Measurements from ENCODE around the gene DPYD.
"Not testable (repeated sequence)": the region's sequence is repeated elsewhere in the genome, so short reads cannot be mapped to it uniquely, and the experiment has no call there.

The DPYD gene

DNA sequence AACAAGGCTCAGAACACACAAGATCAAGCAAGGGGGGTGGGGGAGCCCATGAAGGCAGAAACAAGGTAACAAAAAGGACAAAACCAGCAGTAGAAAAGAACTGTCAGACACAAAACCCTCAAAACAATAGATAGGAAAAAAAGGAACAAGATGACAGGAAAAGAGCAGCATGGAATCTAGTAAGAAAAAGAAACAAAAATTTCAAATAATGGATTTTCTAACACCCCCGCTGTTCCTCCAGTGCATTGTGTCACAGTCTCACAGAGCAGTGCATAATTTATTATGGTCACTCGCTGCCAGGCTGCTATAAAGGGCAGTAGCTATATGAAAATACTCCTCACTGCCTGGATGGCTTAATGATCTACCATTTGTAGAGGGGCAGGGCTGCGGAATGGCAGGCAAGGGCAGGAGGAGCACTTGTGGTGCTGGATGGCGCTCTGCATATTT is 567.9 kb downstream of the DPYD start:
- no peak for DNase-seq (ENCODE audit: low read depth)

GRCh38 chr1:97351846-97352245 is 569.0 kb downstream of the DPYD start:
- no peak for DNase-seq (ENCODE audit: low read depth)

- no peak for DNase-seq (ENCODE audit: low read depth)
Observed at GRCh38 chr1:97350662-97351061, 570.2 kb downstream of the DPYD start.

DNA sequence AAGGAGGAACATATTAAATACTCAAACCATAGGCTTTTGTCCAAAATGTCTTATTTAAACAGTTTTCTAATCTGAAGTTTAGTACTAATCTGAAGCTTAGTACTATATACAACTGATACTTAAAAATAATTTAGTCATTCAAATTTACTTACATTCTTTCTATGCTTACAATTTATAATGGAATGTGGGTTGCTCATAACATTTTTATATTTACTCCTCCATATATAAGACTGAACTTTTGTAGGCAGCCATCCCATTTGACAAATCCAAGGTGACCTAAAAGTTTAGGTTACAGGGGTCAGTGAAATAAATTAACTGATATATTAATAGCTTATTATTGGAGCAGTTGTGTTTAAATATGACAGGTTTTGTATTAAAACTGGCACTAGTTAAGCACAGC is 570.6 kb downstream of the DPYD start:
- no peak for DNase-seq (ENCODE audit: low read depth)

- not testable (repeated sequence) for DNase-seq (ENCODE audit: low read depth)
Observed at GRCh38 chr1:97349794-97350193, 571.0 kb downstream of the DPYD start.

DNA sequence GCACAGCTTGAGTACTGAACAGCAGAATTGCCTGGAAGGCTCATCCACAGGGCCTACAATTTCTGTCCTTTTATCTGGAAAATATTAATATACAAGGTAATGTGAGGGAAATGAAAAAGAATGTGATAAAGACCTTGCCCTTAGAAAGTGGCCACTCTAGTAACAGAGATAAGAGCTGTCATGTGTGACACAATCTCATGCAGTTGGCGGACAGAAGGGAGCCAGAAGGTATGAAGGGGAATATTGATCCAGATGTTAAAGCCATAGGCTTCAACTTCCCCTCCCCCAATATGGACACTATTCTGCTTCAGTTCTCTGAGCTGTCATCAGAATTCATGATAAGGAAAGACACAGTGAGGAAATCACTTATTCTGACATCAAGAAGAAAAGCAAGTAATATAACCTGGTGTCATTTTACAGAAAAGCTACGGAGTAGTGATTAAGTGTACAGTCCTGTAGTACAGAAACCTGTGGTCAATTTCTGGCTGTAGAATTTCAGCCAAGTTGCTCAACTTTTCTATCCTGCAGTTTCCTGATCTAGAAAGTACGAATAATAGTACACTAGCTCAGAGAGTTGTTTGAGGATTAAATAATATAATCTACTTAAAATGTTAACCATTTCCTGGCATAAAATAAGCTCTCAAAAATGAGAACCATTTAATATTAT is 572.1 kb downstream of the DPYD start:
- no peak for DNase-seq (ENCODE audit: low read depth)

GRCh38 chr1:97340951-97341350 is 579.9 kb downstream of the DPYD start:
- peak; percentile 62 for DNase-seq (ENCODE audit: low read depth)

DNA sequence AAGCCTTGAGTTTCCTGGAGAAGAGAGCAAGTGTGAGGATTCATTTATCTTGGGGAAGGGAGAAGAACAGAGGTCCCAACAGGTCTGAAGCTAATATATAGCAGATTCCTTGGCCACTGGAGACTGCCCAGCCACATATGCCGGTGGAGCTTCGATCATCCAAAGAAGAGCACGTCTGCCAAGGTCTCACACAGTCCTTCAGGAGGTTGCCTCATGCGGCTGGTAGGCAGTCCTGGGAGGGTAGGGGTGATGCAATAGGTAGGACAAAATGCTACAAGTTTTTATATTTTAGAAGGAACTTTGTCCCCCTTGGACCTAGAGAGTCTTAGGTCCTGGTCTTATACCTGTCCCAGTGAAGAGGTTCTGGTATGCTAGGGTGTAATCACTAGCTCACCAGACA is 582.5 kb downstream of the DPYD start:
- no peak for DNase-seq (ENCODE audit: low read depth)

GRCh38 chr1:97337250-97338030 is 583.4 kb downstream of the DPYD start:
- DNase-seq (ENCODE audit: low read depth): no peak

DNA sequence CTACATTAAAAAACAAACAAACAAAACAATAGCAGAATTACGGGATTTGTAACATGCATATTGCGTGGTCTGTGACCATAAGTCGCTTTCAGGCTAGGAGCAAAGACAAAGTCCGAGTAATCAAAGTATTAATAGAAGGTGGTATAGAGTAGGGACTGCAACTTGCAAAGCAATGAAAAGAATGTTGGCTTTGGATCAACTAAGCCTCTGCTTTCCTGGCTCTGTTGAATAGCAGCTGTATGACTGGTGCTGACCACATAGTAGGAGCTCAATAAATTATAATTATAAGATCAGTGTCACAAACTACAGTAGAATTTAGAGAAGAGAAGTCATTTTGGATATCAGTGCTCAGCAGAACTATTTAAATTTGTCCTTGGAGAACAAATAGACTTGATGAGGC is 586.4 kb downstream of the DPYD start:
- peak; percentile 88 for DNase-seq (ENCODE audit: low read depth)

DNA sequence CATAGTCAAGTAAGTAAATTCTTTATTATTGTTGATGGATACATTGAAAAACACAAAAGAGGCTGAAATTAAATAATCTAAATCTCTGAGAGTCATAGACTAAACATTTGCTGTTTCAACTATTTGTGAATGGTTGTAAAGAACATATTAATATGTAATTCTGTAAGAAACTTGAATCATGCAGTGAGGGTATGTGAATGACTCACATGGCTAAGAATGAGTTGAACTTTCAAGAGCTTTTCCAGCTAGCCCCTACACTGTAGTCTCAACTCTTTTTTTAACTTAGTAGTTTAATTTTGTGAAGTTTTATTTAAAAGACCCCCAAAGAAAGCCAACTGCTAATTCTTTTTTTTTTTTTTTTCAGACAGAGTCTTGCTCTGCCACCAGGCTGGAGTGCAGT is 588.1 kb downstream of the DPYD start:
- peak; percentile 69 for DNase-seq (ENCODE audit: low read depth)

DNA sequence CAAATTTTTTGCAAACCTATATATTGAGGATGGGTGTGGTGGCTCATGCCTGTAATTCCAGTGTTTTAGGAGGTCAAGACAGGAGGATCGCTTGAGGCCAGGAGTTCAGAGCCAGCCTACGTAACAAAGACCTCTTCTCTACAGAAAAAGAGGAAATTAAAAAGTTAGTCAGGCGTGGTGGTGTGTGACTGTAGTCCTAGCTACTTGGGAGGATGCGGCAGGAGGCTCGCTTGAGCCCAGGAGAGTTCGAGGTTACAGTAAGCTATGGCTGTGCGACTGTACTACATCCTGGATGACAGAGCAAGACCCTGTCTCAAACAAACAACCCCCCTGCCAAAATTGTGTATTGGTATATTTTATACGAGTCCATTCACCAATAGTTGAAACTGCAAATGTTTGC is 589.7 kb downstream of the DPYD start:
- no peak for DNase-seq (ENCODE audit: low read depth)

GRCh38 chr1:97314685-97315084 is 606.1 kb downstream of the DPYD start:
- no peak for DNase-seq (ENCODE audit: low read depth)

GRCh38 chr1:97308131-97308530 is 612.7 kb downstream of the DPYD start:
- DNase-seq (ENCODE audit: low read depth): no peak

DNA sequence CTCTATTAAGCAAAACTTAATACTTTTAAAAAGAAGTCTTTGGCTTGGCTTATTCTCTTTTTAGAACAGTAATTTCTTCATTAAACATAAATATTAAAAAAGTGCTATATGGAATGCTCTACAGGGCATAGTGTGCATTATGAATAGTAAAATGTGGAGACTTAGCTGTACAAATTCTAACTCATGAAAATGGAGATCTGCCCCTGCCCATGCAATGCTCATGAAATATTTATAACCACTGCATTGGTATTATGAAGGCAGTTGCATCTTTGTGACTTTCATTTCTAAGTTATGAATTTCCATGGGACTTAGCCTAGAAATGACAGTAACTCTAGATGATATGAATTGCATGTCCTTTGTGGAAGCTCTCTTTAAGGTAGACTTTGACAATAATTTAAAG is 613.3 kb downstream of the DPYD start:
- no peak for DNase-seq (ENCODE audit: low read depth)

- no peak for DNase-seq (ENCODE audit: low read depth)
Observed at GRCh38 chr1:97307151-97307550, 613.7 kb downstream of the DPYD start.

DNA sequence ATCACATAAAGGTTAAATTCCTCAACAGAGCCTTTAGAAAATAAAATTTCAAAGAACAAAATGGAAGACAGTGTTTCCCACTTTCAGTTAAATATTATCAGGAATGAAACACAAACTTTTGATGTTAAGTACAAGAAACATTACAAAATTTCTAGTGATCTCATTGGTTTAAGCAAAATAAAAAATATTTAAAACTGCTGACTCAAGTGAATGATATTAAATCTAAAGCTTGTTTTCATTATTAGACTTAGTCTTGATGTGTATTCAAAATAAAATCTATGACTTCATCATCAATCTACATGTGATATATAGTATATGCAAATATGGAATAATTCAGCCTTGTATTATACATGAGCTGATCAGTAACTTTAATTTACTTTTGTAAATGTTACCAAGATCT is 614.3 kb downstream of the DPYD start:
- DNase-seq (ENCODE audit: low read depth): no peak

GRCh38 chr1:97304366-97304765 is 616.5 kb downstream of the DPYD start:
- no peak for DNase-seq (ENCODE audit: low read depth)

DNA sequence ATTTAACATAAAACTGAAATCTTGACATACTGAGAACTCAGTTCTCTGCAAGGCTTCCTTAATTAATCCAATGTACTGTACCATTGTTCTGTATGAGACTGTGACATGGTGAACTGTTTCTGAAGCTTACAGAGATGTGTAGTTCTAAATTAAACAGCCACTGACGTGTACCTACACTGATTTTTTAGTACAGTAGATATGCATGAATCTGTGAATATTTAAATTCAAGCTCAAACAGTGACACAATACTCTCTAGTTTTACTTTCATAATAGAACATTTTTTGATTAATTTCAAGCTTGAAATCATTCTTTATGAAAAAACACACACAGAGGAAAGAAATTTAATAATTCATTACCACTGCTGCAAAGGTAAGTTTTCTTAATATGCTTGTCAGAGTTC is 621.9 kb downstream of the DPYD start:
- no peak for DNase-seq (ENCODE audit: low read depth)

- no peak for DNase-seq (ENCODE audit: low read depth)
Observed at GRCh38 chr1:97297611-97298010, 623.2 kb downstream of the DPYD start.

GRCh38 chr1:97281962-97282361 is 638.9 kb downstream of the DPYD start:
- DNase-seq (ENCODE audit: low read depth): no peak

DNA sequence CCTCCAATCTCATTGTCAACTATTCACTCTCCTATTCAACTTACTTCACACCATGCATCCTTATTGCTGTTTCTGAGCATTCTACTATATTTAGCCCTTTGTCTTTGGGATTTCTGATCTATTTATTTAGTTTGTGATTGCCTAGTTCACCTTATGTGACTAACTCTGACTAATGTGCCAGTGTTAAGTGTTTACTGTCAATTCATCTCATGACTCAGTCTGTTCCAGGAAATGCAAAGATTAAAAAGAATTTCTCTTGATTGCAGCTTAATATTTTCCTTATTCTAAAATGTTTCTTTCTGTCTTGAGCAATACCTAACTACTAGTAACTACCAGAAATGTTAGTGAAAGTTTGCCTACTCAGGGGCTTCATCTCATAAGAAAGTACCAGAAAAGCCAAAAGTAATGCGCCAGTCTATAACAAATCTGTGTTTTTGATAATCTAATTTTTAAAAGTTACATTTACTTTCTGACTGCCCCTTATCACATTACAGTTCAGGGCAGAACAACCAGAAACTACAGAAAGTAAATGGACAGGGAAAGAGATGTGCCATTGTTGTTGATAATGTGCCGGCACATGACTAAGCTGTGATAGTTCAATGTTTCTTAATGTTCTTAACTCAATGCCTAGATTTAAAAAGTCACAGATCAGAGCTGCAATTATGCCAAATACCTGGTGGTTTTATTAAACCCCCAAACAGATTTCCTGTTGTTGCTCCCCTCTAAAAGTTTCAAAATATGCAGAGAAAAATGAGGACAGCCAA is 642.8 kb downstream of the DPYD start:
- peak; percentile 40 for DNase-seq (ENCODE audit: low read depth)

Measured in HS-27A (cell line).